ENCODE results near the gene VOPP1.

DNA sequence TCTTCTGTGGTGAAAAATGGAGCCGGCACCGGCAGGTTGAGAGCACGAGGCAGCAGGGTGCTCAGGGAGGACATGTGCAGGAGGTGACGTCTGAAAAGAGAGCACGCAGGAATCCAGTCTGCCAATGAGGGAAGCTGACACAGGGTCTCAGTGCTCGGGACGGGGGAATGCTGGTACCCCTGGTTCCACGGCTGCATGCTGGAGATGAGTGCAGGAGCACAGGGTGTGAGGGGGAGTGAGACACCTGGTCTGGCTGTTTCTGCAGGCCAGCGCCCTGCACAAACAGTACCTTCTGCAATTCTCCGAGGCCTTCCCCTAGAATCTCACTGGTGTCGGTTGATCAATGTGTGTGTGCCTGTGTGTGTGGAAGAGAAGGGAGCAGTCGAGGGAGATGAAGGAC is 72.7 kb downstream of the VOPP1 start:
- TF ChIP-seq POLR2AphosphoS5 (IDR thresholded peaks at IDR 0.05) (no peak), CTCF (IDR thresholded peaks at IDR 0.05) (no peak)

All from suprapubic skin (tissue), 3 donors.